Fibroblast of skin of right biceps (primary cell): ENCODE data around the gene BRICD5.

Experiments
- DNase-seq: peaks from one replicate; pipeline ENCODE4 v3.0.0-alpha.2; 2013

Gene BRICD5

DNA sequence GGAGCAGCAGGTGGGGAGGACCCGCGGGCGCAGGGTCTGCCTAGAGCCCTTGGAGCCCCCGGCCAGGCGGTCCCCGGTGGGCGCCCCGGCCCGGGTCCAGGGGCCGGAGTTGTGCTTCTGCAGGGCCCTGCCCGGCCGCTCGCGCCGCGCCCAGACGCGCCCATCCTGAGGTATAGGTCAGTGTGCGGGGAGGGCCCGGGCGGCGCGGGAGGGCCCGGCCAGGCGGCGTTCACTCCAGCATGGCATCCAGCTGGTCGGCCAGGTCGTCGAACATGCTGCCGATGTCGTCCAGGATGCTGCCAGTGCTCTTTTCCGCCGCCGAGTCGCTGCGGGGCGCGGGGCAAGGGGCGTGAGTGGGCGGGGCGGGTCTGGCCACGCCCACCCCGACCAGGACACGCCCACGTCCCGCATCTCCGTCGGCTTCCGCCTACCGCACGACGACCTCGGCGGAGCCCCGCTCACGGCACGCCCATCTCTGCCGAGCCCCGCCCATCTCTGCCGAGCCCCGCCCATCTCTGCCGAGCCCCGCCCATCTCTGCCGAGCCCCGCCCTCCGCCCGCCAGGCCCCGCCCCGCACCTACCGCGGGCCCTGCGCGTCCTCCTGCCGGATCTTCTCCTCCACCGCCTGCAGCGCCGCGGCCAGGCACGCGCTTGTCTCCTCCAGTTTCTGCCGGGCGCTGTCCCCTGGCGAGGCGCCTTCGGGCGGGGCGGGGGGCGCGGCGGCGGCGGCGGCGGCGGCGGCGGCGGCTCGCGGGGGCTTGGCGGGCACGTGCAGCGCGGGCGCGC, 32.1 kb downstream of the BRICD5 start:
- DNase-seq: peak; percentile 58

DNA sequence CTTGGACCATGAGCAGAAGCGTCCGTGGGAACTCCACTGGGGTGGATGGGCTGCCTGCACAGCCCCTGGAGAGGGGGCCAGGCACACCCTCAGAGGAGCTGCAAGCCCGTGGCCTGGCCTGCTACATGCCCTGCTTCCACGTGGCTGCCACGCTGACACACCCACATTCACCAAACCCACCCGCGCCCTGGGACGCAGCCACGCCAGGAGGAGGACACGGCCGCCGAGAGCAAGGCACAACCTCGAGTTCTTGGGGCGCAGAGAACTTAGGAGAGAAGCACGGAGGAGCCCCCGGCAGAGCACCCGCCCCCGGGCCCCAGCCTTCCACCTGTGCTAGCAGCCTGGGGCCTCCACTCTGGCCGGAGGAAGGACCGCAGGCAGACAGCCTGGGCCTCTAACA, 33.1 kb downstream of the BRICD5 start:
- DNase-seq: no peak

DNA sequence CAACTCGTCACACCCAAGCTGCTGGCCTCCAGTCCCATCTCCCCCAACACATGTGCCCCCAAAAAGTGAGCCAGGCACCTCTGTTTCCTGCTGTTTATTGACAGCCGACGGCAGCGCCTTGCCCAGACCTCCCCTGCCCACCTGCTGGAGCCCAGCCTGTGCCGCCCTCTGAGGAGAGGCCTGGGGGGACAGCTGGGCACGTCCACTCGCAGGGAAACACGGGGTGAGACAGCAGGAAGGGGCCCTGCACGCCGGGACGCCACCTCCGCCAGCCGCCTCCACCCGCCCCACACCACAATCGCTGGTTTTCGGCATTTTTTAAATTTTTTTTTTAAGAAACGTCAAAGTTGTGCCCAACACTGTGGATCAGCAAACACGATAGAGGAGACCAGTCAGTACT, 33.6 kb downstream of the BRICD5 start:
- DNase-seq: no peak

DNA sequence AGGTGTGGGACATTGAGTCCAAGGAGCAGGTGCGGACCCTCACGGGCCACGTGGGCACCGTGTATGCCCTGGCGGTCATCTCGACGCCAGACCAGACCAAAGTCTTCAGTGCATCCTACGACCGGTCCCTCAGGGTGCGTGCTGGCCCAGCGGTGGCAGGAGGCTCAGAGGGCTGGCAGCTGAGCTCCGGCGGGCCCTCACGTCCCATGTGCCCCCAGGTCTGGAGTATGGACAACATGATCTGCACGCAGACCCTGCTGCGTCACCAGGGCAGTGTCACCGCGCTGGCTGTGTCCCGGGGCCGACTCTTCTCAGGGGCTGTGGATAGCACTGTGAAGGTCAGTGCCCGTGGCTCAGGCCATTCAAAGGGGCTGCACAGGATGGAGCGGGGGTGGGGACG, 34.6 kb downstream of the BRICD5 start:
- DNase-seq: no peak

DNA sequence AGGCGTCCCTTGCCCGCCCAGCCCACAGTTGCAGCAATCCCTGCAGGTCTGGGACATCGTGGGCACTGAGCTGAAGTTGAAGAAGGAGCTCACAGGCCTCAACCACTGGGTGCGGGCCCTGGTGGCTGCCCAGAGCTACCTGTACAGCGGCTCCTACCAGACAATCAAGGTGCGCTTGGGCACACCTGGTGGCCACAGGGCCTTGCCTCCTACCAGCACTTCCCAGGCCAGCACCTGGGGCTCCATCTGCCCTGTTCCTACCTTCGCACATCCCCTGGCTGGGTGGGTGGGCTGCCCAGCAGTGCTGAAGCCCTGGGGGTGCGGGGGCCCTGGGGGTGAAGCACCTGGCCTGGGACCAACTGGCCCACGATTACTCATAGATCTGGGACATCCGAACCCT, 35.2 kb downstream of the BRICD5 start:
- no peak for DNase-seq

DNA sequence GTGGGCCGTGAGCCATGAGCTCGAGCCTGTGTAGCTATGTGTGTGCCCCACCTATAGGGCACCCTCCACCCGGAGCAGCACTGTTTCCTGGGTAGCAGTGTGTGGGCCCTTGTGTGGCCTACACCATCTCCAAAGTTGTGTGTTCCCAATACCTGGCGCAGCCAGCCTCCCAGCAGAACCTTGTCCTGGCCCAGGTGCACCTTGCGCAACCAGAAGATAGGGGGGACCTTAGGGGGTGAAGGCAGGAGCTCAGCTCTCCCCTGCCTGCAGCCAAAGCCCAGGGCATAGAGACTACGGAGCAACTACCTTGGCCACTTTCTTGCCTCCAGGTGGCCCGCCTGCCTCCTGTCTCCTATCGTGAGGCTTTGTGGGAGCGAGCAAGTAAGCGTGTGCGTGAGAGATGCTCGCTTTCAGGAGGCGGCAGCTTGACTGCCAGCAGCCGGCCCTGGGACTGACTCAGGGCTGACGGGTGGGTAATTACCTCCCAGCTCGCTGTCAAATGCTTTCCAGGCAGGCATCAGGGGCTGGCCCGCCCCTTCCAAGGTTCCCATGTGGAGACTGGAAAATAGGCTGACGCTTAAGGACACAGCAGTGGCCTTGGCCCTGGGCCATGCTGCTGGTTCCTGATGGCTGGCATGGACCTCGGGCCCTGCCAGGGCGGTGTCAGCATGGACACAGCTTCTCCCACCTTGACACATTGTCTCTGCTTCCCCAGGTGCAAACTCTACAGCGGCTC, 36.1 kb downstream of the BRICD5 start:
- no peak for DNase-seq

DNA sequence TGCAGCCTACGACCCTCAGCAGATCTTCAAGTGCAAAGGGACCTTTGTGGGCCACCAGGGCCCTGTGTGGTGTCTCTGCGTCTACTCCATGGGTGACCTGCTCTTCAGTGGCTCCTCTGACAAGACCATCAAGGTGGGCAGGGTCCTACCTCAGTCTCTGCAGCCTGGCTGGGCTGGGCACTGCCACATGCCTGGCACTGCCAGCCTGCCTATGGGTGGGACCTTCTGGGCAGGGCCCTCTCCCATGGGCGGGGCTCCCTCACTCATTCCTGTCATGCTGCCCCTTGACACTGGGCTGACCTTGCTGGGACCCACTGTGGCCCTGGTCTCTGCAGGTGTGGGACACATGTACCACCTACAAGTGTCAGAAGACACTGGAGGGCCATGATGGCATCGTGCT, 36.7 kb downstream of the BRICD5 start:
- DNase-seq: no peak

DNA sequence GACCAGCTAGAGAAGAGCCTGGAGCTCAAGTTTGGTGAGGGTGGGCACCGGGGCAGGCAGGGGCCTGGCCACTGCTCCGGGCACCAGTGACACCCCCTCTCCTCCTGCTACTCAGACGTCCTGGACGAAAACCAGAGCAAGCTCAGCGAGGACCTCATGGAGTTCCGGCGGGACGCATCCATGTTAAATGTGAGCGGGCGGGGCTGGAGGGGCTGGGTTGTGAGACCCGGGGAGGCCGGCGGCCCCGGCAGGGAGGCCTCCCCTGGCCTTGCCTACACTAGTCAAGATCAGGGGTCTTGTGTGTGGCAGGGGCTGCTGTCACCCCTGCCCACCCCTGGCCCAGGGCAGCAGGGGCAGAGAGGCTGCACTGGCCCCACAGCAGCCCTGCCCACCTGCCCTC, 37.3 kb downstream of the BRICD5 start:
- no peak for DNase-seq

DNA sequence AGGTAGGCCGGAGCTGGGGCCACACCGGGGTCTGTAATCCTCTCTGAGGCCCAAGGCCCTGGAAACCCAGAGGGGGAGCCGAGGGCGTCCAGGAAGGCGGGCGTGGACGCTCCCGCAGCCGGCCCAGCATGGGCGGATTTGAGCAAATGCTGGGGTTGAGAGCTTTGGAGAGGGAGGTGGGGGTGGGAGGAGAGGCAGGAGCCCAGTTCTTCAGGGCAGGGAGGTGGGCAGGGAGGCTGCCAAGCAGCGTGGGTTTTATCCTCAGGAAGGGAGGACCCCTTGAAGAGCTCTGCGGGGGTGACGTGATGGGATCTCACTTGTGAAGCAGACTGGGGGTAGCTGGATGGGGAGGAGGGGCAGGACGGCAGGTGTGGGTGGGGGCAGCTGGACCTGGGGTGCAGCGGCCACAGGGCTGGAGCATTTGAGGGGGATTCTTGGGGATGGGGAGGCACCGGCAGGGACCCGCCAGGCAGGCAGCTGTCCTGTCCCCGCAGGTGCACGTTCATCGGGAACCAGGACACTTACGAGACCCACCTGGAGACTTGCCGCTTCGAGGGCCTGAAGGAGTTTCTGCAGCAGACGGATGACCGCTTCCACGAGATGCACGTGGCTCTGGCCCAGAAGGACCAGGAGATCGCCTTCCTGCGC, 37.9 kb downstream of the BRICD5 start:
- DNase-seq: no peak

DNA sequence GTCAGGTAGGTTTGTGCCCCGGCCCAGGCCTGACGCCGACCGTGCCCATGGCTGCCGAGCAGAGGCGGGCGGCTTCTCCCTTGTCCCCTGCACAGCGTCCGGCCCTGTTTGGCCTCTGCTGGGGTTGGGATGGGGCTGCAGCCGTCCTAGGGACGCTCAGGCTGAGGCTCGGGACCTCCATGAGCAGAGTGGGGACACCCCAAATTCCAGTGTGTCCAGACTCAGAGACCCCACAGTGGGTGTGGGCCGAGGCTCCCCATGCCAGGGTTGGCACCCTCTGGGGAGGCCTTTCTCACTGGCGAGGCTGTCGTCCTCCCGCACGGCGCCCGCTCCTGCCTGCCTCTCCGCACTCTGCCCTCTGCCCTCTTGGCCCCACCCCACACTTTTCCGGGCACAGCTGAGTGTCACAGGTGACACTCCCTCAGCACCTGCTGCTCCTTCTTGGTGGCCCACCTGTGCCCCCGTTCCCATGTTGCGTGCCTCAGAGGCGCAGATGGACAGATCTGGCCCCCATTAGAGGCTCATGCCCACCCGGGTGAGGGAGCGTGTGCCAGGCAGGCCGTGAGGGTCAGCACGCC, 39.0 kb downstream of the BRICD5 start:
- DNase-seq: no peak

DNA sequence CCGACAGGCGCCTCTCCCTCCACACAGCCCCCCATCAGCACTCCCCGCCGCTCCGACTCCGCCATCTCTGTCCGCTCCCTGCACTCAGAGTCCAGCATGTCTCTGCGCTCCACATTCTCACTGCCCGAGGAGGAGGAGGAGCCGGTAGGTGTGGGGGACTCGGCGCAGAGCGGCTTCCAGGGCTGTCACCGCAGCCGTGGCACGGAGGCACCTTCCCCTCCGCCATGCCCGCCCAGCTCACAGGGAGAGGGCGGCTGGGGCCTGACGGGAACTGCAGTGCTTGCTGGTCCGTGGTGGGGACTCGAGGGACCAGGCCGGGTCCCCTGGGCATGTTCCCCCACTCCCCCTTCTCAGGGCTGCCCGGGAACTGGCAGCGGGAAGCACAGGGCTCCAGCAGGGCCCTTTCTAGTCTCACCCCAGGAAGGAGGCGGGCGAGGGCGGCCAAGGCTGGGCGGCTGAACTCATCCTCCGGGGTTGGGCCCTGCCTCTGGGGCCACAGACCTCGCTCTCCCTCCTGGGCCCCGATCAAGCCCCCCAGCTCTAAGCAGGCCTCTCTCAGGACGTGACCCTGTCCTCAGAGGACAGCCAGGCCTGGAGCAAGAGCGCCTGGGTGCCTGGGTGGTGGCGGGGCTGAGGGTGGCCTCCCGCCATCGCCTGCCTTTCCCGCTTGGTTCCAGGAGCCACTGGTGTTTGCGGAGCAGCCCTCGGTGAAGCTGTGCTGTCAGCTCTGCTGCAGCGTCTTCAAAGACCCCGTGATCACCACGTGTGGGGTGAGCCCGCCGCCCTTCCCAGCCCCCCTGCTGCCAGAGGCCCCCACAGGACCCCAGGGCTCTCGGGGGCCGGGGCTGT, 39.9 kb downstream of the BRICD5 start:
- no peak for DNase-seq

DNA sequence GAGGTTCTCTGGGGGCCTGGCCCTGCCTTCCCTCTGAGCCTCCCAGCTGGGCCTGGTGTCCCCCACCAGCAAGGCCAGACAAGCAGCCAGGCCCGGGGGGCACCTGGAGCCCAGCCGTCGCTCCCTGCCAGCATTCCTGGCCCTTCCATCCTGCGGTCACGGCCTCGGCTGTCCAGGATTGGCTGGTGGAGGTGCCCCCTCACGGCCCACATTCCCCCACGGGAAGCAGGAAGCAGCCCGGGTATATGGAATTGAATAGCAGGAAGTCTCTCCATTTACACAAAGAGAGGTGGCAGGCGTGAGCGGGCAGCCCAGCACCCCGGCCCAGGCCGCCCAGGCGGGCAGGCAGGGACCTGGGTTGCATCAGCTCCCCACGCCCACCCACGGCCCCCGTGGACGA, 40.6 kb downstream of the BRICD5 start:
- no peak for DNase-seq

DNA sequence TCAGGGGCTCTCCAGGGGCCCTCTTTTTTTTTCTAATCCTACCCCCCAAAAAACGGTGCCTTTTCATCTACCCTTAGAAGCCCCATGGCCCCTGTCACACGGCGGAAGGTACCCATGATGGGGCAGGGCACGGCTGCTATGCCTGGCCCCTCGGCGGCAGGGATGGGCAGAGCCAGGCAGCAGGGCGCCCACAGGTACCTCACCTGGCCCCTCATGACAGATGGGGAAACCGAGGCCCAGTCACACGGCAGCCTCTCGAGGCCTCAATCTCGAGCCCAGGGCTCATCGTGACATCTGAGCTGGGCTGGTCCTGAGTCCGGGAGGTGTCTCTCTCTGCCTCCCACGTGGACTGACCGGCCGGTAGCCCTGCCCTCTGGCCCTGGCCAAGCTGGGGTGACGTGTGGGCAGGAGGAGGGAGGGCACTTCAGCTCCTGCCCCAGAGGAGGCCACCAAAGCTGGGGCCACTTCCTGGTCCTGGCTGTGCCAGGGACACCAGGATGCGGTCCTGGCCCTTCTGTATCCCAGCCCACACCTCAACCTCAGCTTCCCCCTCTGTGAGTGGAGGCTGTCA, 43.5 kb downstream of the BRICD5 start:
- no peak for DNase-seq

DNA sequence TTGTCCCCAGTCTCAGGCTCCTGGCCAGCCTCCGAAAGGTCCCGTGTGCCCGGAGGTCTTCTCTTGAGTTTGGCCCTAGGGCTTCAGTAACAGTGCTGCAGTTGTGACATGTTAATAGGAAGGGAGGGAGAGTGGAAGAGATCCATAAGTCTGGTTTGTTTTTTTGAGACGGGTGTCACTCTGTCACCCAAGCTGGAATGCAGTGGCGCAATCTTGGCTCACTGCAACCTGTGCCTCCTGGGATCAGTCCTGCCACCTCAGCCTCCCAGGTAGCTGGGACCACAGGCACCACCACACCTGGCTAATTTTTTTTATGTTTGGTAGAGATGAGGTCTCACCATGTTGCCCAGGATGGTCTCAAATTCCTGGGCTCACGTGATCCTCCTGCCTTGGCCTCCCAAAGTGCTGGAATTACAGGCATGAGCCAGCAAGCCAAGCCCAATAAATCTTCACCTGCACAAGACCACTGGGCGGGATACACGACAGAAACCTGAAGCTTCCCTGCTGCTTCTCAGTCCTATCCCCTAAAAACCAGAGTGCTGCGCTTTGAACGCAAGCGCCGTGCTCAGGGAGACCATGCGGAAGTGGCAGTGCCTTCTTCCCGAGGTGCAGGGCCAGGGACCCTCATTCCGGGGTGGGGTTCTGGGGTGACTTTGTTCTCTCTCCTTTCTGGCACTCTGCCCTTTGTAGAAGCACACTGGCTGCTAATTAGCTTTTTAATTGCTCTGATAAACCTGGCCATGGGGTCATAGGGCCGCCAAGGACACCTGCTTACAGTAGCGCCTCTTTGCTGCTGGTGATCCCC, 44.2 kb downstream of the BRICD5 start:
- DNase-seq: no peak

DNA sequence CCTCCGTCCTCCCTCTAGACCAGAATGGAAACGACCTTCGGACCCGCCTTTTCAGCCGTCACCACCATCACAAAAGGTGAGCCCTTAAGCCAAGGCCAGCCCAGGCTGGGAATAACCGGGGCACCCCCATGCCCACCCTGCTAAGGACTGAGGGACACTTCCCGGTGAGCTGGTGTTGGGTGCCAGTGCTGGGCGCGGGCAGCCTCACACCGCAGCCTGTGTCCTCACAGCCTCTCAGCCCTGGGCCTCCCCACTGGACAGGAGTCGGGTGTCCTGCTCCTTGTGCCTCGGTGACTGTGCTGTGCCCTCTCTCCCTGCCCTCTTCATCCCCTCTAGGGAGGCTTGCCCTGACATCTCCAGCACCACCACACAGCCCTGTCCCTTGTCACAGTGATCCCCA, 44.8 kb downstream of the BRICD5 start:
- no peak for DNase-seq

DNA sequence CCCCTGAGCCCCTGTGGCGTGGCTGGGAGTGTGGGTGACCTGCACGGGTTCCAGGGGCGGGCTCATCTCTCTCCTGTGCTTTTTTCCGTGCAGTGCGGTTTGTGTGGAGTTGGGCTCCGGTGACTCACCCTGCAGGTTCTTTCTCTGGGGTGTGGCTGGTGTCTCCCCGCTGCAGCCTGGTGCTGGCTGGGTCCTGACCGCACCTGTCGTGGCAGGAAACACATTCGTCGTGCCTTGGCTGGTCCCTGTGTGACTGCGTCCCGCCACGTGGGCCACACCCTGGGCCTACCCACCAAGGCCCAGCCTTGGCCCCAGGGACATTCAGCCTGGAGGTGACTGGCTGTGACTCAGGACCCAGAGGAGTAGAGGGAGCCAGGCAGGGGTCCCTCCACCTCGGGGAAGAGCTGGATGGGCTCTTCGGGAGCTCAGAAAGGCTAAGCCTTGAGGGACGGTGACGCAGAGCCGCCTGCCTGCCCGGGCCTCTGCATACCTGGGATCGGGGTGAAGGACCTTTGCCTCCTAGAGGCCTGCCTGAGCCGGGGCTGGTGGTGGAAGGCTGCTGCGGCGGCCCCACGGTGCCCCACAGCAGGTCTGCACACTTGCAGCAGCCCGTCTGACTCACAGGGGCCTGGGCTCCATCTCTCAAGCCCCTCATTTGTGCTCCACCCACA, 47.3 kb downstream of the BRICD5 start:
- DNase-seq: no peak

DNA sequence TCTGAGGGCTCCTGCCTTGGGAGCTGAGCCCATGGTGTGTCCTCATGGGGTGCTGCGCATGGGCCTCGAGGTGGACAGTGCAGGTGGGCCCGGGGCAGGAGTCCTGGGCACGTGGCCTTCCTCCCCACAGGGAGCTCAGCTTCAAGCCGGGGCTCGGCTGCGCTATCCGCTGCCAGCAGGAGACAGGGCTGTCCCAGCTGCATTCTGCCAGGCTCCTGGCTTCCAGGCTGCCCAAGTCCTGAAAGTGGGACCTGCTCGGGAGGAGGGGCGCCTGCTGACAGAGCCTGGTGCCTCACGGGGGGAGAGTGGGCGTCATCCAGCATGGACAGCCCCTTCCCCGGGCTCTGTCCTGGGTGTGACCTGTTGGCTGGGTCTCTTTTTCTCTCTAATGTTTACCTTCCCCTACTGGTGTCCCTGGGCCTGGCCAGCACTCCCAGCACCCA, 48.0 kb downstream of the BRICD5 start:
- no peak for DNase-seq

DNA sequence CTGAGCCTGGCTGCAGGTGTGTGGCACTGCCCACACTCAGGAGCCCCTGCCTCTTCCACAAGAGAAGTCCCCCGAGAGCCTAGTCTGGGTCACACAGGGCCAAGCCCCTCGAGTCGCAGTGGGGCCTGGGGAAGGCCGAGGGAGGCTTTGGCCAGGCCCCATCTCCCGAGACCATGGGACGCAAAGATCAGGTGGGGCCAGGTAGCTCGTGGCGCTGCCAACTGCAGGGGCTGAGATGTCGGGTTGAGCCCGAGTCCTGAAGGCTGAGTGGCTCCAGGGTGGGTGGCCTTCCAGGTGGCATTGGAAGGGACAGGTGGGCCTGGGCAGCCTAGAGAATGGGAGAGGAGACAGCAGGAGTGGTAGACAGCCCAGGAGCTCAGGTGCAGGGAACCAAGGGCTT, 48.8 kb downstream of the BRICD5 start:
- no peak for DNase-seq

DNA sequence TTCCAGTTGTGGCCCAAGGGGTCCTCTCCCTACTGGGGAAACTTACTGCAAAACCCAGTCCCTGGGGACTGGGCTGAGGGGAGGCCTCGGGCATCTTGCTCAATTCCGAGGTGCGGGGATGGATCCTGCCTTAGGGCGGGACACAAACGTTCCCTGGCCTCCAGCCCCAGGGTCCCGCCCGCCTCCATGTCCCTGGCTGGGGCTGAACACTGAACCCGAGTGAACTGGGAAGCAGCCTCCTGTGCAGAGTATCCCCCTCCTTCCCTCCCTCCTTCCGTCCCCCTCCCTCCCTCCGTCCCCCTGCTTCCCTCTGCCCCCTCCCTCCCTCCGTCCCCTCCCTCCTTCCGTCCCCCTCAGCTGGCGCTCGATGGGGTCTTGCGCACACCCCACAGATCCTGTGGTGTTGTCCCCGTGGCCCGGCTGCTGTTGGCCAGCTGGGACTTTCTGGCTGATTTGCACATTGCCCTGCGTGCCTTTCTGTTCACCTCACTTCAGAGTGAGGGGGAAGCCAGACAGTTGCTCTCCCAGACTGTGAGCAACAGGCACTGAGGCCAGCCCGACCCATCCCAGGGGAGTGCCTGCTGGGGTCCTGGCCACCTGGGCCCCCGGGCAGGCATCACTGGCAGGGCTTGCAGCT, 49.6 kb downstream of the BRICD5 start:
- DNase-seq: peak; percentile 53
